SK-N-SH treated with all-trans-retinoic acid at 6 μM for 48 hours (cell line): ENCODE measurements around the gene REEP1.

Source experiments
- ATAC-seq: fragments of 200-7000 bp; cut with Tn5 transposase; 3 replicates; pipeline ENCODE4 v1.9.1; 2020; ENCODE audit warnings: mild to moderate bottlenecking, moderate library complexity
- ARNTL ChIP-seq: fragments of 450-650 bp; formaldehyde crosslinking; IDR thresholded peaks from 2 replicates; pipeline ENCODE4 v1.5.0; 2020; ENCODE audit warnings: low read depth, mild to moderate bottlenecking, moderate library complexity, borderline replicate concordance
- BACH2 ChIP-seq: fragments of 250-450 bp; sonication (Bioruptor Pico); IDR thresholded peaks from 2 replicates; pipeline ENCODE4 v1.9.0; 2021; ENCODE audit warnings: mild to moderate bottlenecking, borderline replicate concordance
- CREB5 ChIP-seq: fragments of 250-450 bp; sonication (Bioruptor Pico); IDR thresholded peaks from 2 replicates; pipeline ENCODE4 v1.5.1; 2020; ENCODE audit warnings: low read depth, mild to moderate bottlenecking, moderate library complexity
- CSDC2 ChIP-seq: fragments of 250-450 bp; sonication (Bioruptor Pico); IDR thresholded peaks from 2 replicates; pipeline ENCODE4 v1.5.0; 2020; ENCODE audit warnings: mild to moderate bottlenecking, moderate library complexity
- ESRRG ChIP-seq: fragments of 250-450 bp; sonication (Bioruptor Pico); IDR thresholded peaks from 2 replicates; pipeline ENCODE4 v1.6.1; 2021; ENCODE audit warnings: mild to moderate bottlenecking
- GLIS3 ChIP-seq: fragments of 250-450 bp; sonication (Bioruptor Pico); IDR thresholded peaks from 2 replicates; pipeline ENCODE4 v1.5.0; 2020; ENCODE audit warnings: mild to moderate bottlenecking, moderate library complexity
- ISL1 ChIP-seq: fragments of 250-450 bp; sonication (Bioruptor Pico); IDR thresholded peaks from 2 replicates; pipeline ENCODE4 v2.1.2; 2022; ENCODE audit warnings: mild to moderate bottlenecking, moderate library complexity
- OSR1 ChIP-seq: fragments of 250-450 bp; sonication (Bioruptor Pico); IDR thresholded peaks from 2 replicates; pipeline ENCODE4 v1.8.0; 2022; ENCODE audit warnings: moderate library complexity, mild to moderate bottlenecking, inconsistent platforms
- RARB ChIP-seq: fragments of 250-450 bp; sonication (Bioruptor Pico); IDR thresholded peaks from 2 replicates; pipeline ENCODE4 v1.8.0; 2021; ENCODE audit warnings: mild to moderate bottlenecking, moderate library complexity
- SNAI2 ChIP-seq: fragments of 250-450 bp; sonication (Bioruptor Pico); IDR thresholded peaks from 2 replicates; pipeline ENCODE4 v1.5.0; 2020; ENCODE audit warnings: mild to moderate bottlenecking, moderate library complexity
- TCF4 ChIP-seq: fragments of 250-450 bp; sonication (Bioruptor Pico); IDR thresholded peaks from 2 replicates; pipeline ENCODE4 v1.8.0; 2021; ENCODE audit warnings: mild to moderate bottlenecking, moderate library complexity, borderline replicate concordance
- TOX ChIP-seq: fragments of 250-450 bp; sonication (Bioruptor Pico); IDR thresholded peaks from 2 replicates; pipeline ENCODE4 v1.8.0; 2021; ENCODE audit warnings: mild to moderate bottlenecking, moderate library complexity, borderline replicate concordance
- ZC3H10 ChIP-seq: fragments of 250-450 bp; sonication (Bioruptor Pico); IDR thresholded peaks from 2 replicates; pipeline ENCODE4 v1.5.1; 2021; ENCODE audit warnings: mild to moderate bottlenecking, moderate library complexity
- ZFP3 ChIP-seq: fragments of 250-450 bp; sonication (Bioruptor Pico); IDR thresholded peaks from 2 replicates; pipeline ENCODE4 v1.5.0; 2020; ENCODE audit warnings: mild to moderate bottlenecking, moderate library complexity
- ZFP30 ChIP-seq: fragments of 450-650 bp; formaldehyde crosslinking; IDR thresholded peaks from 2 replicates; pipeline ENCODE4 v1.5.0; 2022; ENCODE audit warnings: mild to moderate bottlenecking, moderate library complexity
- ZNF565 ChIP-seq: fragments of 450-650 bp; formaldehyde crosslinking; conservative IDR thresholded peaks from 2 replicates; pipeline ENCODE4 v1.5.0; 2020; ENCODE audit warnings: low read depth, mild to moderate bottlenecking, moderate library complexity
- ZNF70 ChIP-seq: fragments of 450-650 bp; formaldehyde crosslinking; IDR thresholded peaks from 2 replicates; pipeline ENCODE4 v1.5.0; 2020; ENCODE audit warnings: mild to moderate bottlenecking, moderate library complexity
- ZNF8 ChIP-seq: fragments of 450-650 bp; formaldehyde crosslinking; IDR thresholded peaks from 2 replicates; pipeline ENCODE4 v1.5.0; 2020; ENCODE audit warnings: mild to moderate bottlenecking, moderate library complexity
- TF ChIP-seq, protein P1 (sequence below): fragments of 250-450 bp; sonication (Bioruptor Pico); IDR thresholded peaks from 2 replicates; pipeline ENCODE4 v1.8.0; 2021; ENCODE audit warnings: low read depth, mild to moderate bottlenecking, moderate library complexity, borderline replicate concordance
- TF ChIP-seq, protein P2 (sequence below): fragments of 250-450 bp; sonication (Bioruptor Pico); IDR thresholded peaks from 2 replicates; pipeline ENCODE4 v1.8.0; 2020; ENCODE audit warnings: mild to moderate bottlenecking, moderate library complexity, borderline replicate concordance
- TF ChIP-seq, protein P3 (sequence below): fragments of 250-450 bp; sonication (Bioruptor Pico); IDR thresholded peaks from 2 replicates; pipeline ENCODE4 v1.5.0; 2020; ENCODE audit warnings: mild to moderate bottlenecking, moderate library complexity

The REEP1 gene

GRCh38 chr2:86203614-86204013 lies 133.8 kb downstream of the REEP1 start:
- TF ChIP-seq, protein P1, sequence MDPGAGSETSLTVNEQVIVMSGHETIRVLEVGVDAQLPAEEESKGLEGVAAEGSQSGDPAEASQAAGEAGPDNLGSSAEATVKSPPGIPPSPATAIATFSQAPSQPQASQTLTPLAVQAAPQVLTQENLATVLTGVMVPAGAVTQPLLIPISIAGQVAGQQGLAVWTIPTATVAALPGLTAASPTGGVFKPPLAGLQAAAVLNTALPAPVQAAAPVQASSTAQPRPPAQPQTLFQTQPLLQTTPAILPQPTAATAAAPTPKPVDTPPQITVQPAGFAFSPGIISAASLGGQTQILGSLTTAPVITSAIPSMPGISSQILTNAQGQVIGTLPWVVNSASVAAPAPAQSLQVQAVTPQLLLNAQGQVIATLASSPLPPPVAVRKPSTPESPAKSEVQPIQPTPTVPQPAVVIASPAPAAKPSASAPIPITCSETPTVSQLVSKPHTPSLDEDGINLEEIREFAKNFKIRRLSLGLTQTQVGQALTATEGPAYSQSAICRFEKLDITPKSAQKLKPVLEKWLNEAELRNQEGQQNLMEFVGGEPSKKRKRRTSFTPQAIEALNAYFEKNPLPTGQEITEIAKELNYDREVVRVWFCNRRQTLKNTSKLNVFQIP (CRISPR knock-in tag), result no peak
- no peak for TF ChIP-seq CREB5 (CRISPR knock-in tag)
- no peak for TF ChIP-seq ZNF565
- TF ChIP-seq ARNTL, result no peak
- TF ChIP-seq TOX (CRISPR knock-in tag), result no peak
- TF ChIP-seq TCF4 (CRISPR knock-in tag), result no peak
- no peak for TF ChIP-seq ISL1 (CRISPR knock-in tag)
- no peak for TF ChIP-seq BACH2 (CRISPR knock-in tag)
- TF ChIP-seq ZNF8 (CRISPR knock-in tag), result no peak
- TF ChIP-seq RARB (CRISPR knock-in tag), result no peak
- no peak for TF ChIP-seq CSDC2 (CRISPR knock-in tag)
- TF ChIP-seq, protein P2, sequence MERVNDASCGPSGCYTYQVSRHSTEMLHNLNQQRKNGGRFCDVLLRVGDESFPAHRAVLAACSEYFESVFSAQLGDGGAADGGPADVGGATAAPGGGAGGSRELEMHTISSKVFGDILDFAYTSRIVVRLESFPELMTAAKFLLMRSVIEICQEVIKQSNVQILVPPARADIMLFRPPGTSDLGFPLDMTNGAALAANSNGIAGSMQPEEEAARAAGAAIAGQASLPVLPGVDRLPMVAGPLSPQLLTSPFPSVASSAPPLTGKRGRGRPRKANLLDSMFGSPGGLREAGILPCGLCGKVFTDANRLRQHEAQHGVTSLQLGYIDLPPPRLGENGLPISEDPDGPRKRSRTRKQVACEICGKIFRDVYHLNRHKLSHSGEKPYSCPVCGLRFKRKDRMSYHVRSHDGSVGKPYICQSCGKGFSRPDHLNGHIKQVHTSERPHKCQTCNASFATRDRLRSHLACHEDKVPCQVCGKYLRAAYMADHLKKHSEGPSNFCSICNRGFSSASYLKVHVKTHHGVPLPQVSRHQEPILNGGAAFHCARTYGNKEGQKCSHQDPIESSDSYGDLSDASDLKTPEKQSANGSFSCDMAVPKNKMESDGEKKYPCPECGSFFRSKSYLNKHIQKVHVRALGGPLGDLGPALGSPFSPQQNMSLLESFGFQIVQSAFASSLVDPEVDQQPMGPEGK (CRISPR knock-in tag), result no peak
- TF ChIP-seq OSR1 (CRISPR knock-in tag), result no peak
- no peak for TF ChIP-seq ZNF70 (CRISPR knock-in tag)
- TF ChIP-seq, protein P3, sequence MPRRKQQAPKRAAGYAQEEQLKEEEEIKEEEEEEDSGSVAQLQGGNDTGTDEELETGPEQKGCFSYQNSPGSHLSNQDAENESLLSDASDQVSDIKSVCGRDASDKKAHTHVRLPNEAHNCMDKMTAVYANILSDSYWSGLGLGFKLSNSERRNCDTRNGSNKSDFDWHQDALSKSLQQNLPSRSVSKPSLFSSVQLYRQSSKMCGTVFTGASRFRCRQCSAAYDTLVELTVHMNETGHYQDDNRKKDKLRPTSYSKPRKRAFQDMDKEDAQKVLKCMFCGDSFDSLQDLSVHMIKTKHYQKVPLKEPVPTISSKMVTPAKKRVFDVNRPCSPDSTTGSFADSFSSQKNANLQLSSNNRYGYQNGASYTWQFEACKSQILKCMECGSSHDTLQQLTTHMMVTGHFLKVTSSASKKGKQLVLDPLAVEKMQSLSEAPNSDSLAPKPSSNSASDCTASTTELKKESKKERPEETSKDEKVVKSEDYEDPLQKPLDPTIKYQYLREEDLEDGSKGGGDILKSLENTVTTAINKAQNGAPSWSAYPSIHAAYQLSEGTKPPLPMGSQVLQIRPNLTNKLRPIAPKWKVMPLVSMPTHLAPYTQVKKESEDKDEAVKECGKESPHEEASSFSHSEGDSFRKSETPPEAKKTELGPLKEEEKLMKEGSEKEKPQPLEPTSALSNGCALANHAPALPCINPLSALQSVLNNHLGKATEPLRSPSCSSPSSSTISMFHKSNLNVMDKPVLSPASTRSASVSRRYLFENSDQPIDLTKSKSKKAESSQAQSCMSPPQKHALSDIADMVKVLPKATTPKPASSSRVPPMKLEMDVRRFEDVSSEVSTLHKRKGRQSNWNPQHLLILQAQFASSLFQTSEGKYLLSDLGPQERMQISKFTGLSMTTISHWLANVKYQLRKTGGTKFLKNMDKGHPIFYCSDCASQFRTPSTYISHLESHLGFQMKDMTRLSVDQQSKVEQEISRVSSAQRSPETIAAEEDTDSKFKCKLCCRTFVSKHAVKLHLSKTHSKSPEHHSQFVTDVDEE, result no peak
- ATAC-seq, result no peak

GRCh38 chr2:86202702-86203101 lies 134.7 kb downstream of the REEP1 start:
- TF ChIP-seq TCF4 (CRISPR knock-in tag) (no peak), TOX (CRISPR knock-in tag) (no peak), RARB (CRISPR knock-in tag) (no peak), GLIS3 (CRISPR knock-in tag) (no peak), ISL1 (CRISPR knock-in tag) (no peak), ZC3H10 (CRISPR knock-in tag) (no peak), ESRRG (CRISPR knock-in tag) (no peak), CREB5 (CRISPR knock-in tag) (no peak), ZNF8 (CRISPR knock-in tag) (no peak), SNAI2 (no peak), ZFP30 (CRISPR knock-in tag) (no peak), CSDC2 (CRISPR knock-in tag) (no peak), ZNF565 (no peak), ZFP3 (CRISPR knock-in tag) (no peak), OSR1 (CRISPR knock-in tag) (no peak)
- TF ChIP-seq, protein P2 (CRISPR knock-in tag), result no peak
- TF ChIP-seq, all 23 proteins: peak for 0
- ATAC-seq, result no peak
